ENCODE measurements around the gene KLK13.

Gene KLK13

DNA sequence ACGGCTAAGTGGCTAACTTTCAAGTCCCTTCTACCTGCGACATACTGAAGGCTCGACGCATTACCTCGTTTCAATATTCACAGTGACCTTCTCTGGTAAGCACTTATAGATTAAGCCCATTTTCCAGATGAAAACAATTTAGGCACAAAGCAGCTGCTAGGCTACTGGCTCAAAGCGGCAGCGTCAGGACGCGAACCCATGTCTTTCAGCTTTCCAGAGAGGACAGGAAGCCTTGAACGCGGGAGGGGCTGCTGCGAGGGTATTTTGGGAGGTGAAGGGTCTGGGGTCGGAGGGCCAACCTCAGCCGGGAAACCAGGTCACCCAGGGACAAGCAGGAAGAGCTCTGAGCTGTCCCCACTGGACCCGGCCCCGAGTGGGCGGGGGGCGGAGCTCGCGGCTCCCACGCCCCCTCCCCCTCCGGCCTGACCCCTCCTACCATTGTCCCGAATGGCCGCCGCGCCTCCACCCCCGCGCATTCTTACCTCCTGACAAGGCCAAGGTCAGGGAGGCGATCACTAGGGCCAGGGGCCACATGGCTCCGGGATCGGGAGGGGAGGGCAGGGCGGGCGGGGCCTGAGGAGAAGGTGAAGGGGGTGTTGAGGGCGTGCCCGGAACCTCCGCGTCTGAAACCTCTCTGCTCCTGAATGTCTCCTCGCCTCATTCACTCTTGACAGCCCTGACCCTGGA lies at the start of gene KLK13:
Gene KLK13 (minus strand): TSS at position 559 of the 687 bp plus-strand sequence. CDS start 25 bp downstream, at position 534.
- in situ Hi-C loops (cut with MboI; ENCODE audit: low sequenced_read_pairs) = no loop called here

DNA sequence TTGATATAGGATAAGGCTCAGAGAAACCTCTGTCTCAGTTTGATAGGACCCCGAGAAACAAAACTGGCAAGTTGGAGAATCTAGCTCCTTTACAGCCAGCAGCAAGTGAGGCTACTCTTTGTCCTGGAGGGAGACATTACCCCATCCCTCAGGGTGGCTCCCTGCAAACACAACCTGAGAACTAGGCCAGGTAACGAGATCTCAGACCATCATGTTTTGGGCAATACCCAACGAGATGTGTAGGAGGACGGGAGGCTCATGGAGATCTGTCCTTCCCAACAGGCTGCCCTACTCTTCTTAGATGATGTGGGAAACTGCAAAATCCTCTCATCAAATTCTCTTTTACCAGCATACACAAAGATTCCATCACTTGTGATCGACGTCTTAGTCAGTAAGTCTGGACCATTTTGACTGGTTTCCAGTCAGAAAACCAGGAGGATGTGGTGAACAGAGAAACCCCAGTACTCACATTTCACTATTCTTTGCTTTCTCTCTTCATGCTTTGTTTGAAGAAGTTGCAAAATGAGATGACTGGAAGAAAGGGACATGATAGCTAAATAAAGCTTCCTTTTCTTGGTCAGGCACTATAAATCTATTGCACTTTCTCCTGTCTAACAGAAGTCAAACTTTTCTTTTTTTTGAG lies 49.3 kb upstream of the KLK13 start:
- in situ Hi-C loops (cut with MboI; ENCODE audit: low sequenced_read_pairs) = no loop called here

- in situ Hi-C loops (cut with MboI; ENCODE audit: low sequenced_read_pairs) = no loop called here
These were observed 46.7 kb upstream of the KLK13 start for GRCh38 chr19:51111606-51112005.

GRCh38 chr19:51110666-51110971 lies 45.7 kb upstream of the KLK13 start:
- in situ Hi-C loops (cut with MboI; ENCODE audit: low sequenced_read_pairs) = no loop called here

- in situ Hi-C loops (cut with MboI; ENCODE audit: low sequenced_read_pairs) = no loop called here
These were observed 43.9 kb upstream of the KLK13 start for GRCh38 chr19:51108805-51109146.

DNA sequence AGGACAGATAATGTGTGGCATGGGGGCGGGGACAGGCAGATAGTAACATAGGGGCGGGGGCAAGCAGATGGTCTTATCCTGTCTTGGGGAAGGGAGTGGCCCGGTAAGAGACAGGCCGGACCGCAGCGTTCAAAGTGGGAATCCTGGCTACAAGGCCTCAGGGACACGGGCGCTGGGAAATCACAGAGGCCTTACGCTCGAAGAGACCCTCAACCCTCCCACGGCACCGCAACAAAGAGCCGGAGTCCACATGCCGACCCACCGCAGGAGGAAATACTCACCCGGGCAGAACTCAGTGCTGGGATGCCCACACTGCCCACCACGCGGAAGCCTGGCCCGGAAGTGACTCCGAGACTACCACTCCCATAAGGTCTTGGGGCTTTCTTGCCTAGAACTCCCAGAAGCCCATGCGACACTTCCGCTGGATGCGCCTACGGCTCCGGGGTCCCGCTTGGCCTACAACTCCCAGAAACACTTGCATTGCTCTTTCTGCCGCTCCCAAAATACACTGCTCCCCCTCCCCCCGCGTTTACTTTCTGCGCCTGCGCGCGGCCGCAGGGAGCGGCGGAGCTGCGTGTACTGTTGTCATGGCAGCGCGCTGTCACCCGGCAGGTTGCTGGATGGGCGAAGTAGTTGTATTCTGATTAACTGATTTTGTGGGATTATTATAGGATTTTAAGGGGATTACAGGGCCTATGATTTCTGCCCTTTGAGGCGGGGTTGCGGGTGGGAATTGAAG lies 43.3 kb upstream of the KLK13 start, which contains the start of gene CTU1:
Gene CTU1 (minus strand): TSS at position 344 of the 739 bp plus-strand sequence. CDS start 3,840 bp downstream, outside the sequence.
- in situ Hi-C loops (cut with MboI; ENCODE audit: low sequenced_read_pairs) = no loop called here

DNA sequence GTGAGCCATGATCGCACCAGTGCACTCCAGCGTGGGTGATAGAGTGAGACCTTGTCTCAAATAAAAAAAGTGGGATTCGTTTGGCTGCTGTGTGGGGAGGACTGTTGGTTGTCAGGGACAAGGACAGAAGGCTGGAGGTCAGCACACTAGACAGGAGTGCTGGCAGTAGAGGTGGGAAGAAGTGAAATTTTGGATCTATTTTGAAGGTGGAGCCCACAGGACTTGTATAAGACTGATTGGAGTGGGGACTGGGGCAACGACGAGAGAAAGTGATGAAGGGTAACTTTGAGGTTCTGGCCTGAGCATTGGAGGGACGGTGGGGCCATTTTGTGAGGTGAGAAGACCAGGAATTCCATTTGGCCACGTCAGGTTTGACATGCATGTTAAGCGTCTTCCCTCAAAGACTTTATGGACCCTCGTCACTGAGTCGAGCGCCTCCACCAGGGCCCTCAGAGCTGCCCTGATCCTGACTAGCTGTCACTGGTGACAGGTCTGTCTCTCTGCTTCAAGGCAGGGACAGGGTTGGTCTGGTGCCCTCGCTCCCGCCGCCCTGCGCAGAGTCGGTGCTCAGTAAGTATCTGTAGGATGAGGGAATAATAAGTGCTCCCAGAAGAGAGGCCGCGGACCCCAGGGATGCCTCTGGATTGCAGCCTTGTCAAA lies 42.6 kb upstream of the KLK13 start:
- in situ Hi-C loops (cut with MboI; ENCODE audit: low sequenced_read_pairs) = no loop called here

- in situ Hi-C loops (cut with MboI; ENCODE audit: low sequenced_read_pairs) = no loop called here
These were observed 39.0 kb upstream of the KLK13 start for GRCh38 chr19:51103926-51104341.

DNA sequence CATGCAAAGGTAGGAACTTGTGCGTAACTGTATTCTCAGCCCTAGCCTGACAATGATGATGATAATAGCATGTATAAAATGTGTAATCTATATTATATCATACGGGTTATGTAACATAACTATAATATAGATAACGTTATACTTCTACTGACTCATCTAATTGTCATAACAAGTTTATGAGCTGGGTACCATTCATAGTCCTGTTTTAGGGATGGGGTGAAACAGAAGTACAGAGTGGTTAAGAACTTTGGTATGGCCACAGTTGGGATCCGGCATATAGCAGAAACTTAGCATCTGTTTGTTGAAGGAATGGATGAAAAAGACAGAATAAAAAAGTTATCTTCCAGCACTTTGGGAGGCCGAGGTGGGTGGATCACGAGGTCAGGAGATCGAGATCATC lies 38.1 kb upstream of the KLK13 start:
- in situ Hi-C loops (cut with MboI; ENCODE audit: low sequenced_read_pairs) = no loop called here

- in situ Hi-C loops (cut with MboI; ENCODE audit: low sequenced_read_pairs) = no loop called here
These were observed 36.4 kb upstream of the KLK13 start for GRCh38 chr19:51101171-51101865.

GRCh38 chr19:51100601-51101000 lies 35.7 kb upstream of the KLK13 start:
- in situ Hi-C loops (cut with MboI; ENCODE audit: low sequenced_read_pairs) = no loop called here

- in situ Hi-C loops (cut with MboI; ENCODE audit: low sequenced_read_pairs) = no loop called here
These were observed 34.1 kb upstream of the KLK13 start for GRCh38 chr19:51099047-51099382.

- in situ Hi-C loops (cut with MboI; ENCODE audit: low sequenced_read_pairs) = no loop called here
These were observed 33.6 kb upstream of the KLK13 start for GRCh38 chr19:51098365-51099046.

DNA sequence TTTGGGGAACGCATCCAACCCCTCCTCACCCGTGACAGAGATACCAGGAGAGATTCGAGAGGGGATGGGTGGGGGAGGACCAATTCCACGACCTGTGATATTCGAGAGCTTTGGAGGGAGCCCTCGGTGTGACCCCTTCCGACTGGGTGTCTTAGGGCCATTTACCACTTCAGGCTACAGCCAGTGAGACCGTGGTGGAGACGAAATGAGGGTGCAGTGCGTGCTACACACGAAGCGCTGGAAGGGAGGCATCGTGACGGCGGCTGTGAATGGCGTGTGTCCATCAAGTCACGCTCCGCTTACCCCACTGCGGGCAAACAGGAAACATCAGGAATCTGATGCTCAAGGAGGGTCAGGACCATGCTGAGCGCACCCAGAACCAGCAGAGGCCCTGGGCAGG lies 32.9 kb upstream of the KLK13 start:
- in situ Hi-C loops (cut with MboI; ENCODE audit: low sequenced_read_pairs) = no loop called here

GRCh38 chr19:51097166-51097738 lies 32.4 kb upstream of the KLK13 start:
- in situ Hi-C loops (cut with MboI; ENCODE audit: low sequenced_read_pairs) = no loop called here

DNA sequence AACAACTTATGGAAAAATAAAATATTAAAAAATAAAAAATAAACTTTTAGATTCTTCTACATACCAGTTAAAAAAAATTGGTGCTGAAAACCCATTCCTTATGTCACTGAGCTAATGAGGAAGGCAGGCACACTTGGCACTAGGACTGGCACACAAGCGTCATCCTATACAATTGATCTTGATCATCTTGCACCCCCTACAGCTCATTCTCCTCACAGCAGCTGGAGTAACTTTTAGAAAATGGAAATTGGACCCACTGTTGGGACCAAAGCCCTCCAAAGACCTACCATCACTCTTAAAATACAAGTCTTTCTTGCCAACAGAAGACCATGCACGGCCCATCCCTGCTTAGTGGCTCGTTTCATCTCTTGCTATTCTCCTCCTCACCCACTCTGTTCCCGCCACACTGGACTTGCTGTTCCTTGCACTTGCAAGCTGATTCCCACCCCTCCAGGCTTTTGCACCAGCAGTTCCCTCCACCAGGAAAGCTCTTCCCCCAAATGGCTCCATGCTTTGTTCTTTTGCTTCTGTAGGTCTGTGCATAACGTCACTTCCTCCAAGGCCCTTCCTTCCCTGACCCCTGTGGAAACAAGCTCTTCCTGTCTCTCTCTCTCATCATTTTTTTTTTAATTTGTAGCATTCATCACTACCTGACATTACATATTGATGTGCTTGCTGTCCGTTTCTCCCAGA lies 31.7 kb upstream of the KLK13 start:
- in situ Hi-C loops (cut with MboI; ENCODE audit: low sequenced_read_pairs) = no loop called here

- in situ Hi-C loops (cut with MboI; ENCODE audit: low sequenced_read_pairs) = no loop called here
These were observed 29.9 kb upstream of the KLK13 start for GRCh38 chr19:51094696-51095279.

DNA sequence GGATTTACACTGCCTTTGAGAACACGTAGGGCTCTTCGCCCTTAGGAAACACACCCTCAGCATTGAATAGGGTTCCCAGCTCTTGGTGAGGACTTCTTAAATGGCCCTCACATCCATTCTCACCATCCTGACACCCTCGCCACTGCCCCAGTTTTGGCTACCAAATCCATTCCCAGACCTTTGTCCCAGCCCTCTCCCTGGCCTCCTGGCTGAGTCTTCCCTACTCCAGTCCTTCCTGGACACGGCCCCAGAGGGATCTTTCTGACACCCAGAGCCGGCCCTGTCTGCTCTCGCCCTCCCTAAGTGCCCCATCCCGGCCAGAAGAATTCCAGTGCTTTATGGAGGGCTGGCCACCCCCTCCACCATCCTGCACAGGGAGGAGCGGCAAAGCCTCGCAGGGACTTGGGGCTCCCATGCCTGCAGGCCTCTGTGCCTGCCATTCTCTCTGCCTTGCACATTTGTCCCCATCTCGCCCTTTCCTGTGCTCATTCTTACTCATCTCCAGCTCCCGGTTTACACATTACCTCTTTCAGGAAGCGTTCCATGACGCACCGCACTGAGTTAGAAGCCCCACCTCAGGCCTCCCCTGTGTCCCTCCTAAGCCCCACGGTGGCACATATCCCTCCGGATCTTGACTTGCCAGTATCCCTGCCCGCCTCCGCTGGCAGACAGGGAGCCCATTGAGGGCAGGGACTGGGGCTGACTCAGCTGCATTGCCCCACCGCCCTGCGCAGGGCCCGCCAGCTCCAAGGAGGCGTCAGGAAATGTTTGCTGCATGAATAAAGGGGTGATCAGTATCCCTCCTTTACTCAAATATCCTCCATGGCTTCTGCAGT lies 28.8 kb upstream of the KLK13 start:
- in situ Hi-C loops (cut with MboI; ENCODE audit: low sequenced_read_pairs) = no loop called here
